ENCODE measurements around the gene NBAS. TPM values are rescaled to one million over a fixed set of nuclear protein-coding genes. Genes with fewer than 3 reads are reported as not detected.

Gene NBAS
- polyA plus RNA-seq, 1 donor: 67.3 TPM

DNA sequence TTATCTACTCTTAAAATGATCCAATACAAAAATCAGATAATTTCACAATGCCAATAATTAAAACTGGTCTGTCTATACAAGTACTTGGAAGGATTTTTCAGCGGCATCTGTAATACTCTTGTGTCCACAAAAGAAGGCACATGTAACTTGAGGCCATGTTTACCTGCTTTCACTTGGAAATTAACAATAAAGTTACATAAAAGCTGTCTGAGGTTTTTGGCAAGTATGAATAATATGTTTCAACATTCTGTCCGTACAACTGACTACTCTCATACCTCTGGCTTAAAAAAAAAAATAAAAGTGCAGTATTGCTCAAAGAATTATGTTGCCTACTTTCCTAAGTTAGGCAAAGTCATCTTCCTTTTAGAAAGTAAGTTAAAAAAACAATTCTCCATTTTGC lies 253.6 kb downstream of the NBAS start:
- no peak for DNase-seq

DNA sequence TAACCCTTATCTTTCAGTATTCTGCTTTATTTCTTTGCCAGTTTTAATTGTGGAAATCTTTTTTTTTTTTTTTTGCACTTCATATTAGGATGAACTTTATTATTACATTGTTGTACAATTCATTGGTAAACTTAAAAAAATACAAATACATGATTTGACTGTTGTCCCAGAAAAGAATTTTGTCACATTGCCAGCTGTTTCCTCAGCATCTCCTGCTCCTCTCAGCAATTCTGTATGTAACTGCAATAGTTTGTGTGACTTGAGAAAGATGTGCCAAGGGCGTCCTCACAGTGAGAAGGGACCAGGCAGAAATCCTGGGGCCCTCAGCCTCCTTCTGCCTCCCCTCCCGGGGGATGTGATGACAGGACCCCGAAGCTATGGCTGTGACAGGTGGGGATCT lies 254.4 kb downstream of the NBAS start:
- DNase-seq: no peak

DNA sequence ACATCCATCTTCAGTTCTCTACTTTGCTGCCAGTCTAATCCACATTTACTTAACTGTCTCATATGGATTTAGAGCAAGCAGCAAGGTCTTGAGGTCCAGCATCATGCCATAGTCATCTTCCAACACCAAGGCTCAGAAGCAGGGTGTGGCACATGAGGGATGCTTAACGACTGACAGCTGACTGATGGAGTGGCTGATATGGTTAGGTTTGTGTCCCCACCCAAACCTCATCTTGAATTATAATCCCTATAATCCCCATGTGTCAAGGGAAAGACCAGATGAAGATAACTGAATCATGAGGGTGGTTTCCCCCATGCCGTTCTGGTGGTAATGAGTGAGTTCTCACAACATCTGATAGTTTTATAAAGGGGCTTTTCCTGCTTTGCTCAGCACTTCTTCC lies 257.3 kb downstream of the NBAS start:
- no peak for DNase-seq

DNA sequence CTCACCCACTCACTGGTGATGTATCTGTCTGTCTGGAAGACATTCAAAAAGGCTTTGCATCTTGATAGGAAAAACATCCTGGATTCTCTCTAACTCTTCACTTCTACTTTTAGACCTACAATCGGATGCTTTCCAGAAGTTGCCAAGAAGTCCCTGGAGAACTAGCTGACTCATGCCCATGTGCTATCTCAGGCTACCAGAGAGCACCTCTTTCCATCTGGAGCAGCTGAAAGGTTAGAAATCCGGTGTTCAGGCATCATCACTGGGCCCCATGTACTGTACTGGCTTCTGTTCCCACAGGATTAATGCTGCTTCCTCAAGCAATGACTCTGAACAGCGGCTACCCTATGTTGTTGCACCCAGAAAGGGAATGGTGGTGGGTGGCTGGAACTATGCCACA lies 259.0 kb downstream of the NBAS start:
- no peak for DNase-seq

DNA sequence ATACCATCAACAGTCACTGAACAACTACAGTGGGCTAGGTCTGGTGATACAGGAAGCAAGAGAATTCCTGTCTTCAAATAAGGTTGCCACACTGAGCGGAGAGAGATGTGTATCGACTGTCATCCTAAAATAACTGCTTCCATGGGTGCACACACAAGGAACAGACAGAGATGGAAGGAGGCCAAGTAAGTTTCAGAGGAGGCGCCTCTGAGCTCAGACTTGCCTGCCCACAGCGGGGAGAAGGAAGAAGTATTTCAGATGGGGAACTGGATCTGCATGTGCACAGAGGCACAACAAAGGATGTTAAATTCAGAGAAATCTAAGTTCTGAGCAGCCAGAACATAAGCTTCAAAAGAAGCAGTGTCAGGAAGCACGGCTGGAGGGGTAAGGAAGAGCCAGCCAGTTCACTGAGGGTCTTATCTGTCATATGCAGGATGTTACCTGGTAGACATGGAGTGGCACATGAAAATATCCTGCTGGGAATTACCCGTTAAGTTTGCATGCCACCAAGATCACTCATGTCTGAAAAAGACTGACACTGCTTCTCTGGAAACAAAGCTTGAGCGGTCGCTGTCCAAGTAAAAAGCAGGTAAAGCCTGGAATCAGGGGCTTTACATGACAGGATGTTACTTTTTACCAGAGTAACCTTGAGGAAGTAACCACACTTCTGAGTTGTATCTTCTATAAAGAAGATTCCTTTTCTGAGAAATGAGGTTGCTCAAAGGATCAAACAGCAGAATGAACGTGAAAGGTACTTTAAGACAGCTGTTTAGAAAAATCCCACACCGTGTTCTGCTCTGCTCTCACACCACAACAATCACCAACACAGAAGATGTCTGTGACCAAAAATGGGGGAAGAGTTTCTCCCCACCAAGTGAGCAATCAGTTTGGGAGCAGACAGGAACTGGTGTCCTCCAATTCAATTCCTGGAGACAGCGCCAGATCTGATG lies 260.2 kb downstream of the NBAS start:
- DNase-seq: no peak

DNA sequence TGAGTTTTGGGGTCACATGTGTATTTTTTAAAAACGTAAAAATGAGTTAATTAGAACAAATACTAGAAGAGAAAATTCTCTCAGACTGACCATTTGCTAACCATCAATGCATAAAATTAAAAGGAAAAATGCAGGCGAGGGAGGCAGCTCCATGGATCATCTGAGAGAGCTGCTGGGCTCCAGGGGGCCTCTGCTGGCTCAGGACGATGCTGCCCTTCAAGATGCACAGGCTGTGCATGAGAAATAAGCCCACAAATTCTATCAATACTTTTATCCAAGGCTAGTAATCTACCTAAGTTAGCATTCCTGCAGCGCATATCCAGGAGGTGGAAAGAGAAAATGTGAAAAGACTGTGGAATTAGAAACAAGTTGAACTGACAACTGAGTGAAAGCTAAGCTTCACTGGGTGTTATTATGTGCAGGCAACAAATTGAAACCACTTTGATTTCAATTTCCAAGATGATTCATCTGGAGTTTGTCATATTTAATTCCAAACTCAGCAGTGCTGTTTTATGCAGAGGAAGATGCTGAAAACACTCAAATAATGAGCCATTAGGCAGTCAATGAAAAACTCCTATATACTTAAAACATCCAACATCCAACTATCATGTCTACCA lies 261.1 kb downstream of the NBAS start:
- DNase-seq: no peak

DNA sequence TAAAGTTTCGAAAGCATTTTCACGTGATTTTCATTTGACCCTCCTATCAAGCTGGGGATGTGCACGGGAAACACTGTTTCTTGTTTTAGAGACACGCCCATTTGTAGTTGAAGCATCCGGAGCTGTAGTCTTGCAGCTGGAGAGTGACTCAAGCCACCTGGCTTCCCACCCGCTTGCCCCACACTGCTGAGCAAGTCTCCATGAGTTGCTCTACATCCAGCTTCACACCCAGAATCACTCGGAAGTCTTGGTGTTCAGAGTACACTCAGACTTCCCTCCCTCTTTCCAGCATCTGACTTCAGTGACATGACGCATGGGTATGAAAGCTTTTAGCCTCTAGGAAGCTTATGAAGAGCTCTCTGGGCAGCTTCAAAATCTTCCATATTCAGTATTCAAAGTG lies 262.4 kb downstream of the NBAS start:
- peak; percentile 14 for DNase-seq

DNA sequence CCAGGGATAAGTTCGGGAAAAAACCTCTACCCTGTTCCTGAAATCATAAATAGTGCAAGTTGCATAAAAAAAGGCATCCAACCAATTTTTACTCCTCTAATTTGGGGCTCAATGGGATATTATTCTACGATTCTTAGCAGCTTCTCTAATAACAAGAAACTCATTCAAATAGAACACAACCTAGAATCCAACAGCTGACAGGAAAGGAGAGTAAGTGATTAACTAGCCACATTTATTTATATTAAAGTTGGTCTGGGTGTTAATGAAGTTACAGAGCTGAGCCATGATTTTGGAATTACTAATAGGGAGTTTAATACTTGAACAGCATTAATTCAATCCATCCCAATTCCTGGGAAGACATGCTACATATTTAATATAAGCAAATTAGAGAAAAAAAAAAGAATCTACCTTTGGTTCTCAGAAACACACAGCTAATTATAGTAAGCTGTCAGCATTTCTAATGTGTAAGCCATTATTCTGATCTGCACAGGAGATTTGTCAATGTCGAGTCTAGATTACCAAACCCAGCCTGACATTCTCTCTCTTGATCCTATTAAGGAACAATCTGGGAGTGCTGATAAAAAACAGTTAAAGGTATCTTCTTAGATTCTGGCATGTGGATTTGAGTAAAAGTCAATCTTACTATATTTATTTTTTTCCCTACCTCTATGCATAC lies 267.7 kb downstream of the NBAS start:
- DNase-seq: no peak

DNA sequence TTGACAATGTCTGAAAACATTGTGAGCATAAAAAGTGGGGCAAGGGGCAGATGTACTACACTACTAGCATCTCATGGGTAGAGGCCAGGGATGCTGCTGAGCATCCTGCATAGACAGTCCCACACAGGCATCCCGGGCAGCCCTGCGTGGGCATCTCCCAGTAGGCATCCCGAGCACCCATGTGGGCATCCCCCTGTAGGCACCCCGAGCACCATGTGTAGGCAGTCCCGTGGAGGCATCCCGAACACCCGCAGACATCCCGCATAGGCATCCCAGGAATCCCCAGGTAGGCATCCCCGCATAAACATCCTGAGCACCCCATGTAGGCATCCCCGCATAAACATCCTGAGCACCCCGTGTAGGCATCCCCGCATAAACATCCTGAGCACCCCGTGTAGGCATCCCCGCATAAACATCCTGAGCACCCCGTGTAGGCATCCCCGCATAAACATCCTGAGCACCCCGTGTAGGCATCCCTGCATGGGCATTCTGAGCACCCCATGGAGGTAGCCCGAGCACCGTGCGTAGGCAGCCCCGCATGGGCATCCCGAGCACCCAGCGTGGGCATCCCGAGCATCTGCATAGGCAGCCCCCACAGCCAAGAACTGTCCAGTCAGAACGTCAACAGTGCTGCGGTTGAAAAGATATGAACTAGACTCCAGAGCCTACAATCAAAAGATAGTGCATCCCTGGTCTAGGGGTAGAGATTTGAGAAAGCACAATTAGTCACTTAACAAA lies 273.5 kb downstream of the NBAS start:
- no peak for DNase-seq

DNA sequence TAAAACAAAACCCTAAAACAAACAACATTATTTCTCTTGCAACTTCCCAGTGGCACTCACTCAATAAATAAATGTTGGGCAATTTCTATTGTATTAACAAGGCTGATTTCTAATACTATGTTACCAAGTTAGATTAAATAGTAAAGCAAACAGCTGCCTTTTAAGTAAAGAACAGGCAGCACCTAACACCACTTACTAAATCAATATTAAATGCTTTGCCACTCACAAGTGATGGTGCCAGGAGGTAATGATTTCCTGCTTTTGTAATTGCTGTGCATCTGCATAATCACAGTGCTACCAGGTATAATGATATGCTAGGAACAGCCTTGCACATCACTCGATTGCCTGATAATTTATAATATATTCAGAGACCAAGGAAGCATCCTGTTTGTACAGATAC lies 276.5 kb downstream of the NBAS start:
- no peak for DNase-seq

DNA sequence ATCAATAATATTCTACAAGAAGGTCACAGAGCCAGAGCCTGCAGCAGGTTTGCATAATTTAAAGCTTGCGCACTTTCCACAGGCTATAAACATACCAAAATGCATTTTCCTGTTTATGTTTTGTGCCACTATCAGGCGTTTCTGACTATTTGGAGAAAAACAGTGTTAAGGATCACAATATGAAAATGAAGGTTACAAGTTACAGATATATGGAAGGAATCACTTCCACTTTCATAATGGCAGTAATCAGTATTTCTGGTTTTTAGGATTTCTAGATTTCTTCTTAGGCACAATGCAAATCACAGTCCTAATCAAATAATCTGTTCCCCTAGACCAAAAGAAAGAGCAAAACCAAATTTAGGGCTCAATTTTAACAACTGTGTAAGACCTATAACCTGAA lies 279.5 kb downstream of the NBAS start:
- no peak for DNase-seq

DNA sequence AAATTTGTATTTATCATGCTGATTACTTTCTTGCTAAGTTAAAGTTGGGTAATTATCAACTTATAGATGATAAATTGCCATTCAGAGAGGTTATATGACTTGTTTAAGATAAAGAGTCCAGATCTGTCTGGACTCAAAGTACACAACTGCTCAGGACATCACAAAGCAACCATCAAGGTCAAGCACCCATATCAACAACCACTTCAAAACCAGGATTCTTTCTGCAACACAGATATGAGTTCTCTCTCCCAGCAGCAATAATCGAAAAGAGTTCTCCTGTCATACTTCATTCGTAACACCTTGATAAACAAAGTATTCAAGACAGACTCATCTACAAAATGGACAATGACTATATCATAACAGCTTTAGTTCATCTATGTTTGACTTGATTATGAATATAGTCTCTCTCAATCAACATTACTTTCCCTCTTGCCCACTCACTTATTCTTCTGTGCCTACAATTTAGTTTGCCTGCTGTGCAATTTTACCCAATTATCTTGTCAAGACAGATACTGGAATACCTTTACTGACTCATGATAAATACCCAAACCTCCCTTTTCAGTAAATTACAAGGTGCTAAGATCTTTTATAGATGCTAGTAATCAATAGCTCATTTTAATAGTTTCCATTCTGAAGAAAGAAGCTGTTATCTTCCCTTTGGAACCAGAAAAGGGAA lies 281.8 kb downstream of the NBAS start:
- no peak for DNase-seq

DNA sequence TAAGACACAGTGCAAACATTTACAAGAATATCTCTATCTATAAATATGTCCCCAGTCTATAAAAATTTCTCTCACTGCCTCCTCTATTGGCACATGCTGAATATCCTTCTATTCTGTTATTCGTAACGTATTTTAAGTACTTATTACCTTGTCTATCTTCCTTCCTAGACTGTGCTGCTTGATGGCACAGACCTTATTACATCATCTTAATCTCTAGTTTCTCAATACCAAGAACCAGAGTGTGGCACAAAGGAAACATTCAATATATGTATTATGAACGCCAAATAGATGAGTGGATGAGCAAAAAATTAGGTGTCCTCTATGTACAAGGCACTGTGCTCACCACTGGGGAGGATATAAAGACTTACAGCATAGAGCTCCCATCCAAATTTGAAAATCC lies 282.8 kb downstream of the NBAS start:
- DNase-seq: no peak

DNA sequence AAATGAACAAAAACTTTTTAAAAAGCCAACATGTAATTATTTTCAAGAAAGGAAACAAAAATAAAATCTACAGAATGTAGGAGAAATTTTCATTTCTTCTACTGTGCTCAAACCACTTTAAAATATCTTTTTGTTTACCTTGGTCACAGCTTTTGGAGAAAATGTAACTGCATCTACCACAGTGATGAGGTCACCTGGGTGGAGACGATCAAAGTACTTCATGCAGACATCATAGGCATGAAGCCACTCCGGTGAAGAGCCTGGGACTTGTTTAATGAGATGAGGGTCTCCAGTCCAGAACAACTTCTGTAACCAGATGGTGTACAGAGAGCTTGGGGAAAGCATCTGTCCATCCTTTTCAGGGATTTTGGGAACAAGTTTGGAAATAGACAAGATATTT lies 285.8 kb downstream of the NBAS start:
- no peak for DNase-seq

DNA sequence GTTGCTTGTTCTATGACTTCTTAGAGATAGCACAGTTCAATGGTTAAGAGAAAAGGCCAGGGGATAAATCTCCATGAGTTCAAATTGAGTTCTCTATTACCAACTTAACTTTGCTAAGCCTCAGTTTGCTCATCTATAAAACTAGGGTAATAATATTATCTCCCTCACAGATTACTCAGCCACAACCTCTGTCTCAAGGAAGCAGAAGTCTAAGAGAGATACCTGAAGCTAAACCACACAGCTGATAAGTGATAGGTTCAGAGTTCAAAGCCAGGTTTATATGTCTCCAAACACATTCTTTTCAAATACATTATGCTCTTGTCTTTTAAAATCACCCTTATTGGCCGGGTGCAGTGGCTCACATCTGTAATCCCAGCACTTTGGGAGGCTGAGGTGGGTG lies 287.7 kb downstream of the NBAS start:
- DNase-seq: no peak

DNA sequence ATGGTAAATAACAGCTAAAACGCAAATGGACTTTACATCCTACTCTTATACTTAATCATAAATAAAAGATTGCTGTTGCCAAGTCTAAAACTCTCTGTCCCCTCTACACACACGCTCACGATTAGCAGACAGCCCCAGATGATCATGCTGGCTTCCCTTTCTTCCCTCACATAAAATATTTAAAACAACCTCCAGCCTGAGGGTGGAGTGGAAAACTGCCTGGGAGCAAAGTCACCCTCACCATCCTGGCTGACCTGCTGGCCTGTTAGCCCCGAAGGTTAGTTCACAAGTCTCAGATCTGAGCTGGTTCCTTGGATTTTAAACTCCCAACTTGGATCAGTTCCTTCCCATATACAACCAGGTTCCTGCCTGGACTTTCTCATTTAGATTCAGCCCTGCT lies 288.2 kb downstream of the NBAS start:
- DNase-seq: no peak

DNA sequence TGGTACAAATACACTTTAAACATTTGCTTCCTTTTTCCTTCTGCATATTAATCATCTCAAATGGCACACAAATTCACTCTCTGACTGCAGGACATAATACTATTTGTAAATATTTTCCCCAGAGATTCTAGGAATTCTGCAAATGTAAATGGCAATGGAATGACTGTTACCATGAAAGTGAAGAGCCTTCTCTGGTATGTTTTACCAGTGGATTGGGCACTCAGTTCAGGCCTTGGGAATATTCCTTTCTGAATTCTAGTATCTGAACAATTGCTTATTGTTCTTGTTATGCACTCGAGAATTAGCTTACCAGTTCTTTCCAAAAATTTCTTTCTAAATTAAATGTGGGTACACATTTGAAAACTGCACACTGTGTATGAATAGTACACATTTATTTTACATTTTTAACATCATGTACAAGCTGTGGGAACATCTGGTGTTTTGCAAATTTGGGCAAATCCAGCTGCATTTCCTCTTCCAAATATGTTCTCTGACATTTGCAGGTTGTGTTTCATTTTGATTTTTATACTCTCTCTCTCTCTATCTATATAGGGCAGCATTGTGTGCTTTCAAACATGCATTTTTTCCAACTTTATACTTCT lies 289.1 kb downstream of the NBAS start:
- DNase-seq: no peak

DNA sequence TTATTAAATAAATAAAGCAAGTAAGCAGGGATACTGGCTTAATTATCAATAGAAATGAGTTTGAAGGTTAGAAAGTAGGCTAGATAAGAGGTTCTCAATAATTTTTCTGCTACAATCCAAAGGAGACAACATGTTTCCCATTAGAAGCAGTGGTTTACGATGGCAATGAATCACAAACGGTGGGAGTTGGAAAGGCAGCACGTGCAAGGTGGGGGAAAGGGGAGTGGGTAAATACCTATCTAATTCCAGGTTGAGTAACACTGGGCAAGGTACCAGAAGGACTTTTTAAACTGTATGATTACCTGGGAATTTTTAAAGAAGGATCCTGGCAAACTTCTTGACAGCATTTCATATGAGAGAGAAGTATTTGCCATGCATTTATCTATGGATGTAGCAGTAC lies 289.9 kb downstream of the NBAS start:
- DNase-seq: peak; percentile 32

DNA sequence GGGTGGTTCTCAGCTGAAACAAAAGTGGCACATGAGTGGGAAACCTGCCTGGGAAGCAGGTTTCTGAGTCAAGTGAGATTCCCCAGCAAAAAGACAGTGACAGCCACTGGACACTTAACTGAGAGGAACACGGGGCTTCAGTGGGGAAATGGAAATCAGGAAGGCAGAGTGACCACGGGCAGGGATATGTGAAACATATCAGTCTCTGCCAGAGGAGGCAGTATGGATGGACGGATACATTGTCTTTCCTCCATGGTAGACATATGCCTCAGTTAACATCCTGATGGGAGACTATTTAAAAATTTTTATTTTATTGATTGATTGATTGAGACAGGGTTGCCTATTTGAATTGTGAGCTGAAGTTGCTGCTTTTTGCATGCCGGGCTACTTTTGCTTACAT lies 292.1 kb downstream of the NBAS start:
- DNase-seq: no peak

DNA sequence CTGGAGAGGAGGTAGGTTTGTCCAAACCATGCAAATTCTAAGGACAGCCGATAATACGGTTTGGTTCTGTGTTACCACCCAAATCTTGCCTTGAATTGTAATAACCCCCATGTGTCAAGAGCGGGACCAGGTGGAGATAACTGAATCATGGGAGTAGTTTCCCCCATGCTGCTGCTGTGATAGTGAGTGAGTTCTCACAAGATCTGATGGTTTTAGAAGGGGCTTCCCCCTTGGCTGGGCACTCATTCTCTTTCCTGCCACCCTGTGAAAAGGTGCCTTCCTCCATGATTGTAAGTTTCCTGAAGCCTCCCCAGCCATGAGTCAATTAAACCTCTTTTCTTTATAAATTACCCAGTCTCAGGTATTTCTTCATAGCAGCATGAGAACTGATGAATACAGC lies 295.2 kb downstream of the NBAS start:
- no peak for DNase-seq

DNA sequence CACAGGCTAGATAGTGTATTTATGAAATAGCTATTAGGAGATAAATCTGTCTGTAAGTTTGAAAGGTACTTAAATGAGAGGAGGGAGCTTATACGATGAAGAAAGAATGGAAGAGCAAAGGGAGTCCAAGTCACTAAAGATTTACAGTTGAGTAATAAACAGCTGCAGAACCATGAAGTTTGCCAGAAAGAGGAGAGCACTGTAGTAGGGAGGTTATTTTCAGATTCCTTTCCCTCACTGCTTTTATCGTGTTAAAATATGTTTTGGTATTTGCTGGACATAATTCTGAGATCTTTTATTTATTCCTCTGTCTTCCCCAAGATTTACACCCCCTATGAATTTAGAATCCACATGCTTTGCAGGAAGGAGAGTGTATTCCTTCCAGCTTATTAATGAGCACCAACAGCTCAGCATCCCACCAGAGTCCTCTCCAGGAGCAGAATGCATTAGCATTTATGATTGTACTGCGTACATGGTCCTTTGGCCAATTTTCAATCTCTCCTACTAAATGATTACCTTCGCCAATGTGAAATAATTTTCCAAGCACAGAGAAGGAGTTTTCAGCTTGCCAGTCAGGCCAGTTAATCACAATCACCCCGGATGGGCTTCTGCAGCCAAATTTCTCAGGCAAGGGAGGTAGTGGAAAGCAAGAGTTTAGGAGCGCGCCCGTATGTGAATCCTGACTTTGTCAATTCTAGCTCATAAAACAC lies 297.0 kb downstream of the NBAS start:
- no peak for DNase-seq

All from left kidney (tissue), 2 donors.